GM23248 (cell line): ENCODE measurements around the gene ZBED4.

Experiments used
- EZH2 ChIP-seq: fragments of 200-600 bp; sonication (generic); IDR thresholded peaks from 2 replicates; pipeline ENCODE4 v1.6.1; 2018; ENCODE audit warnings: antibody characterized with exemption, mild to moderate bottlenecking; ENCODE audit not compliant: insufficient read depth, poor library complexity, severe bottlenecking
- EZH2phosphoT487 ChIP-seq: fragments of 200-600 bp; sonication (generic); IDR thresholded peaks from 2 replicates; pipeline ENCODE4 v1.6.1; 2018; ENCODE audit warnings: antibody characterized with exemption, moderate library complexity, mild to moderate bottlenecking, low read depth; ENCODE audit not compliant: insufficient read depth

DNA sequence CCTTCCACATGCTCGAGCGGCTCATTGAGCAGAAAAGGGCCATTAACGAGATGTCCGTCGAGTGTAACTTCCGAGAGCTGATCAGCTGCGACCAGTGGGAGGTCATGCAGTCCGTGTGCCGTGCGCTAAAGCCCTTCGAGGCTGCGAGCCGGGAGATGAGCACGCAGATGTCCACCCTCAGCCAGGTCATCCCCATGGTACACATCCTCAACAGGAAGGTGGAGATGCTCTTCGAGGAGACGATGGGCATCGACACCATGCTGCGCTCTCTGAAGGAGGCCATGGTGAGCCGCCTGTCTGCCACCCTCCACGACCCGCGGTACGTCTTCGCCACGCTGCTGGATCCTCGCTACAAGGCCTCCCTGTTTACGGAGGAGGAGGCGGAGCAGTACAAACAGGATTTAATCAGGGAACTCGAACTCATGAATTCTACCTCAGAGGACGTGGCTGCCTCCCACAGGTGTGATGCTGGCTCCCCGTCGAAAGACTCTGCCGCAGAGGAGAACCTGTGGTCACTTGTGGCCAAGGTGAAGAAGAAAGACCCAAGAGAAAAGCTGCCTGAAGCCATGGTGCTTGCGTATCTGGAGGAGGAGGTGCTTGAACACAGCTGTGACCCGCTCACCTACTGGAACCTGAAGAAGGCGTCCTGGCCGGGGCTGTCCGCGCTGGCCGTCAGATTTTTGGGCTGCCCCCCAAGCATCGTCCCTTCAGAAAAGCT lies 32.9 kb downstream of the ZBED4 start:
- TF ChIP-seq EZH2phosphoT487 (no peak), EZH2 (no peak)
